HG02588 (cell line): Measurements from ENCODE around the gene TBRG1.
"Not testable (repeated sequence)": the region's sequence is repeated elsewhere in the genome, so short reads cannot be mapped to it uniquely, and the experiment has no call there.

Source experiments
- ATAC-seq: cut with Tn5 transposase; IDR thresholded peaks from one replicate; pipeline ENCODE4 v1.9.1; 2021; ENCODE audit warnings: mild to moderate bottlenecking, moderate library complexity; ENCODE audit not compliant: unreplicated experiment

Gene TBRG1

DNA sequence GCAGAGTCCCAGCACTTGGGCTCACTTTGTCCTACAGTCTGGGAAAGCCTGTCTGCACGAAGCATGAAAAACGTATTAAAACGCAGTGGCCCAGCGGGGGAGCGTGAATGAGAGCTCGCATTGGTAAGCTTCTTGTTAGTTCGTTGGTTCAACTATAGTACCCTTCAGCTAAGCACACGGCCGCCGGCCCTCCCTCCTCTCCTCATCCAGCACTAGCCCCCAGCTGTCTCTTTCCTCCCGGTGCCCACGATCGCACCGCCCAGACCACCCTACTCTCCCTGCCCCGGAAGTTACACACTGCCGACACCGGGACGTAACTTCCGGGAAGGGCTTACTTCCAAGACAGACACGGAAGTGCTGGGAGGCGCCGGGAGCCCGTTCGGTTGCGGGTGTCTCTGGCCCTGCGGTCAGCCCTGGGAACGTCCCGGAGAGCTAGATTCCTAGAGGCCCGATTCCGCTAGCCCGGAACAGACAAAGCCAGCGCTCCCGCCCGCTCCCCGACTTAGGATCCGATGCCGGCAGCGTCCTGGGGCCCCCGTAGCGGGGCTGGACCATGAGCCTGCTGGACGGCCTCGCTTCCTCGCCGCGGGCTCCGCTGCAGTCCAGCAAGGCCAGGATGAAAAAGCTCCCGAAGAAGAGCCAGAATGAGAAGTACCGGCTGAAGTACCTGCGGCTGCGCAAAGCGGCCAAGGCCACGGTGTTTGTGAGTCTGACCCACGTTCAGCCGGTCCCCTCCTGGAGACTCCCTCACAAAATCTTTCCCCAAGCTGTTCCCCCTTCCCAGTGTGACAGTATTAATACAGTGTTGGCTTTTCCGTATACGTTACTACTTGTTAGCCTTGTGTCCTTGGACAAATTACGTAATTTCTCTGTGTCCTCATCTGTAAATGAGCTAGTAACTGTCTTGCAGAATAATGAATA is at the start of gene TBRG1:
Gene TBRG1 (plus strand): TSS at position 334 of the 921 bp plus-strand sequence. CDS start 220 bp downstream, at position 554.
- peak; percentile 98 for ATAC-seq

- ATAC-seq: no peak
Measured at GRCh38 chr11:124577716-124578427, 44.8 kb upstream of the TBRG1 start.

- ATAC-seq: no peak
Measured at GRCh38 chr11:124578761-124579160, 43.9 kb upstream of the TBRG1 start.

GRCh38 chr11:124581817-124582216 is 40.8 kb upstream of the TBRG1 start:
- no peak for ATAC-seq

GRCh38 chr11:124582565-124582964 is 40.1 kb upstream of the TBRG1 start:
- ATAC-seq: no peak

- no peak for ATAC-seq
Measured at GRCh38 chr11:124583781-124584180, 38.9 kb upstream of the TBRG1 start.

GRCh38 chr11:124584681-124585372 is 37.8 kb upstream of the TBRG1 start:
- ATAC-seq: no peak

DNA sequence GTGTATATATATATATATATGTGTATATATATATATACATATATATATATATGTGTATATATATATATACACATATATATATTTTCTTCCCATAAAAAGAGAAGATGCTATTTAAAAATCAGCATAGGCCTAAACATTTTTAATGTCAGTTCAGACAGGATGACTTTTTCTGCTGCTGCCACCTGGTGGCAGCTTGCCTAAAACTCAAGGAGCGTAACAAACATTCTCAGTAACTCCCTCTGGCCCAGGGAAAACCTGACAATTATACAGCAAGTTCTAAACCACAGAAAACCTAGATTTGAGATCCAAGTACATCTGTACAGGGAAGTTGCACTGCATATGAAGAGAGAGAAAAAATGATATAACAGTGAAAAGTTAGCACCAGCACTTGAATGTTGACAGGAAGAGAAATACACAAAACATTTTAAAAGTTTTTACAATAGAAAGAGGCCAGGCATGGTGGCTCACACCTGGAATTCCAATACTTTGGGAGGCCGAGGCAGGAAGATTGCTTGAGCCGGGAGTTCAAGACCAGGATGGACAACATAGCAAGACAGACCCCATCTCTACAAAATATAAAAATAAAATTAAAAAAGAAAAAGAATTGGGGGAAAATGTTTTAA is 36.3 kb upstream of the TBRG1 start:
- no peak for ATAC-seq

GRCh38 chr11:124591430-124591829 is 31.2 kb upstream of the TBRG1 start:
- ATAC-seq: no peak

DNA sequence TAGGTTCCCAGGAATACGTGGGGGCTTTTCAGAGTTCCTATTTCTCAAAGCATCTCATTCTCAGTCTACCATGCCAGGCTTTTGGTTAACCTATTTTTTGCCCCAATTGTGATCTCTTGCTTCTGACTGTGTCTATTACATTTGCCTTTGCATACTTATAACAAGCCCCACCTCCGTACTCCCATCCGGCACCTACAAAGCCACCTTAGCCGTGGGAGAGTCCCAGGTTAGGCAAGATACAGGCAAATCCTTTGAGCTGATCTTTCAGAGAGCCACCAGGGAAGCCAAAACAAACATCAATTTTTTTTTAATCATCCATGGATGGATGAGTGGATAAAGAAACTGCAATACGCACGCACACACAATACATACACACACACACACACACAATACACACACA is 30.0 kb upstream of the TBRG1 start:
- no peak for ATAC-seq

DNA sequence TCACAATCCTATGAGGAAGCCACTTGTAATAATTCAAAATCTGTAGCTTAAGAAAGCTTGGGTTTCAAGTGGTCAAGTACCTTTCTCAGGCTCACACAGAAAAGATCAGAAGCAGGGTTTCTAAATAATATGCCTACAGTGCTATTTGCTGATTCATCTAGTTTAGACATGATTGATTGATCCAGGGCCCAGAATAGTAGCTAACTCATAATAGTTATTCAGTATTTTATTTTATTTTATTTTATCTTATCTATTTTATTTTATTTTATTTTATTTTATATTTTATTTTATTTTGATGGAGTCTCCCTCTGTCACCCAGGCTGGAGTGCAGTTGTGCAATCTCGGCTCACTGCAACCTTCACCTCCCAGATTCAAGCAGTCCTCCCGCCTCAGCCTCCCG is 27.4 kb upstream of the TBRG1 start:
- ATAC-seq: no peak

DNA sequence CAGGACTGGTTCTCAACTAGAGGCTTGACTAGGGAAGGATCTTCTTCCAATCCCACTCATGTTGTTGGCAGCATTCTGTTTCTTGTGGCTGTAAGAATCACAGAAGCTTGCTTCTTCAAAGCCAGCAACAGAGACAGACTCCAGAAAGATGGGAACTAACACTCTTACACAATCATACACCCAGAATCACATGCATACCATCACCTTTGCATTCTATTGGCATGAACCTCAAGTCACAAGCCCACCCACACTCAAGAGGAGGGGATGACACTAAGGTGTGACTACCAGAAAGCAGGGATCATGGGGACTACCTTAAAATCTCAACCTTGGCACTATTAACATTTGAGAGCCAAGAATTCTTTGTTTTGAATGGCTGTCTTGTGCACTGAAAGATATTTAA is 25.0 kb upstream of the TBRG1 start:
- ATAC-seq: no peak

- no peak for ATAC-seq
Measured at GRCh38 chr11:124600621-124601320, 21.9 kb upstream of the TBRG1 start.

DNA sequence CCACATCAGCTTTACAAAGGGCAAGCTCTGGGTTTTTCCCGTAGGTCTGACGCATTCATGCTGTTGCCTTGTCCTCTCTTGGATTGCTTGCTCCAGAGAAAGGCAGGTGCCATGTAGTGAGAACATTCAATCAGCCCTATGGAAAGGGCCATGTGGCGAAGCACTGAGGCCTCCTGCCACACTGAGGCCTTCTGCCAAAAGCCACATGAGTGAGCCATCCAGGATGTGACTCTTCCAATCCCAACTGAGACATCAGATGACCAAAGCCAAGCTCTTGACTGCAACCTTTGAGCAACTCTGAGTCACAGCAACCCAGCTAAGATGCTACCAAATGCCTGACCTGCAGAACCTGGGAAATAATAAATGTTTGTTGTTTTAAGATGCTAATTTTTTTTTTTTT is 20.5 kb upstream of the TBRG1 start:
- no peak for ATAC-seq

DNA sequence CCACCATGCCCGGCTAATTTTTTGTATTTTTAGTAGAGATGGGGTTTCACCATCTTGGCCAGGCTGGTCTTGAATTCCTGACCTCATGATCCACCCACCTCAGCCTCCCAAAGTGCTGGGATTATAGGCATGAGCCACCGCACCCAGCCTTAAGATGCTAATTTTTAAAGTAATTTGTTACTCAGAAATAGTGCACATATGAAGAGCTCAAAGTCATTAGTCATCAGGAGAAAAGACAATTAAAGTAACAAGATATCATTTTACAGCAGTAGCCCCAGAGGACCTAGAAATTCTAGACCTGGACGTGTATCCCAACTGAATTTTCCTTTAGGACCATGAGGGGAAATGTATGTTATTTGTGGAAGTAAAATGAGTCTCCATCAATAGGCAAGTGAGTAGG is 19.9 kb upstream of the TBRG1 start:
- not testable (repeated sequence) for ATAC-seq

GRCh38 chr11:124605719-124606118 is 16.9 kb upstream of the TBRG1 start:
- ATAC-seq: no peak

GRCh38 chr11:124608147-124608546 is 14.5 kb upstream of the TBRG1 start:
- no peak for ATAC-seq

- ATAC-seq: no peak
Measured at GRCh38 chr11:124610295-124610694, 12.4 kb upstream of the TBRG1 start.

DNA sequence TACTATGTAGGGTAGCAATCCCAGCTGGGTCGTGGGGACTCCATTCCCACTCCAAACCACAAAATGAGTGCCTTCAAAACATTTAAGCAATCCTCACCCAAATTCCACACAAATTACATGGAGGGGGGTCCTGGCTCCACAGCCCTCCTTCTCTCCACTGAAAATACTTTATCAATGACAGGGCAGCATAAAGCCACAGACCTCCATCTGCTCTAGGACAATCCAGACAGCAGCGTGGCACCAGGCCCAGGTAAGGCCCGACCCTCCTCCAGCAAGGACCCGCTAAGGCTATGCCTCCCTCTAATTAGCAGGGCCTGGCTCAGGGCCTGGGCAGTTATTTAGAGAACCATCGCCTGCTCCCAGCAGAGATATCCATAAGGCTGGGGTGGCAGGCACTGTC is 11.6 kb upstream of the TBRG1 start, which contains the start of gene PANX3:
Gene PANX3 (plus strand): TSS at position 365 of the 400 bp plus-strand sequence. CDS start 129 bp downstream, outside the sequence.
- ATAC-seq: no peak

GRCh38 chr11:124612045-124612444 is 10.6 kb upstream of the TBRG1 start:
- ATAC-seq: no peak
